Esophagus muscularis mucosa (tissue), 4 donors: ENCODE data around the gene SAMD10. TPM values are rescaled to one million over a fixed set of nuclear protein-coding genes. Genes with fewer than 3 reads are reported as not detected.
A peak's percentile ranks its signal among the peaks of the same experiment; 100 is the strongest.
"Not testable (repeated sequence)": the region's sequence is repeated elsewhere in the genome, so short reads cannot be mapped to it uniquely, and the experiment has no call there.

ENCODE experiments used
- DNase-seq: peaks from one replicate; pipeline ENCODE4 v3.0.0-alpha.2; 2017; ENCODE audit errors: extremely low spot score
- H3K27ac ChIP-seq, 4 donors: fragments of 200-600 bp; sonication (generic); replicated peaks in 1 of 4; 1 replicate in 3 of 4; 2 replicates in 1 of 4; pipeline ENCODE4 v1.5.1; 2016 to 2019; ENCODE audit warnings: mild to moderate bottlenecking in 1 of 4
- H3K27me3 ChIP-seq, 4 donors: fragments of 200-600 bp; sonication (generic); one replicate each; pipeline versions ENCODE4 v1.5.1 to v1.6.0; 2016 to 2019
- H3K36me3 ChIP-seq, 4 donors: fragments of 200-600 bp; sonication (generic); one replicate each; pipeline ENCODE4 v1.5.1; 2016 to 2019
- H3K4me1 ChIP-seq, 4 donors: fragments of 200-600 bp; sonication (generic); one replicate each; pipeline ENCODE4 v1.5.1; 2016 to 2019
- H3K4me3 ChIP-seq, 4 donors: fragments of 200-600 bp; sonication (generic); 1 replicate in 2 of 4; 2 replicates in 2 of 4; pipeline ENCODE4 v1.5.1; 2016 to 2019; ENCODE audit warnings: mild to moderate bottlenecking in 4 of 4, moderate library complexity in 1 of 4
- H3K9me3 ChIP-seq, 4 donors: fragments of 200-600 bp; sonication (generic); 1 replicate in 3 of 4; 2 replicates in 1 of 4; pipeline ENCODE4 v1.5.1; 2016 to 2019
- EP300 ChIP-seq: sonication (generic); formaldehyde crosslinking; IDR thresholded peaks from one replicate; pipeline ENCODE4 v1.6.1; 2017; ENCODE audit warnings: antibody characterized with exemption
- POLR2A ChIP-seq: fragments of 450-650 bp; IDR thresholded peaks from one replicate; pipeline ENCODE4 v1.6.1; 2017; ENCODE audit warnings: antibody characterized with exemption, moderate library complexity, mild to moderate bottlenecking, low read depth
- POLR2AphosphoS5 ChIP-seq, 2 donors: sonication (generic); formaldehyde crosslinking; IDR thresholded peaks; one replicate each; pipeline ENCODE4 v1.6.1; 2017; ENCODE audit warnings: antibody characterized with exemption in 2 of 2
- WGBS: methylation state at CpG from one replicate; pipeline ENCODE4 v1.1.5; 2018; 5-methylcytosine and 5-hydroxymethylcytosine counted together
- intact Hi-C: fragments of 100-400 bp; cut with DNase I; formaldehyde crosslinking; loops from one replicate; pipeline ENCODE4 v1.15.1; 2023
- total RNA-seq, 4 donors: library from RNA; depleted of rRNA; stranded (reverse); fragments of >200 nt; gene quantifications; one replicate each; pipeline versions ENCODE4 v1.1.0 to v1.2.1, GENCODE V29; 2016
- TF ChIP-seq, protein P1 (sequence below), 3 experiments: fragments of 200-600 bp in 2 of 3; fragments of 450-650 bp in 1 of 3; sonication (generic) in 2 of 3; IDR thresholded peaks; one replicate each; pipeline ENCODE4 v1.5.1; 2017 to 2019; ENCODE audit warnings: antibody characterized with exemption in 3 of 3, mild to moderate bottlenecking in 2 of 3, moderate library complexity in 1 of 3

SAMD10 gene
- total RNA-seq, 4 donors from 2014 or later = 2.1 to 11.7 (median 4.4) TPM

DNA sequence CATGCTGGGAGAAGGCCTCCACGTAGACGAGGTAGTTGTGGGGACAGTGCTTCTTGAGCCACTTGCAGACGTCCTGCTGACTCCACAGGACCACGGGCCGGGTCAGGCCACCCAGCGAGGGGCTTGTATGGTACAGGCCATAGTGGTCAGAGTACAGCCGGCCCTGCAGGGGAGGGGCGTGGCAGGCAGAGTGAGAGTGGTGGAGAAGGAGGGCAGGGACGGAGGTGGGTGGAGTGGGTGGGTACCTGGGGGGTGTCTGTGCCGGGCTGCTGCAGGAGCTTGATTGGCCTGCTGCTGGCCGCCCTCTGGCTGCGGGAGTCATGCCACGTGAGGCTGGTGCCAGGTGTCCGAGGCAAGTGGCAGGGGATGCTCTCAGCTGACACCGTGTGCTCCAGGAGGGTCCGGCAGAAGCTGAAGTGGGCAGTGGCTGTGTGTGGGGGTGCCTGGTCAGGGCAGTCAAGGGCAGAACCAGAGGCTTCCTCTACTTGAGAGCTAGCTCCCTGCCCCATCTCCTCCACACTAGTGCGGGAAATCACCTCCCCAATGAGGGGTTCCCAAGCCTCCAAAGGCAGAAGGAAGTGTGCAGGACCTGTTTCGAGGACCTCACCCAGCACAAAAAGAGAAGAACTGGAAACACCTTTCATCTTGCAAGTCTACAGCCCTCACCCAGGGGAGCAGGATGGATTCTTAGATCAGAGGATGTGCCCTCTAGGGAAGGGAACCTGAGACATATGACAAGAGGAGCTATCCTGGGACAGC is 2.3 kb downstream of the SAMD10 start:
- 85% methylated on average over 17 of the region's 18 CpGs for WGBS
- Histone ChIP-seq H3K27me3 (peaks cover 0 to 3% (median 0%) of the 10 kb centered on the region in 4 donors), H3K36me3 (no peaks in the 10 kb centered on the region), H3K9me3 (no peaks in the 10 kb centered on the region), H3K27ac (no peak overlapping the region), H3K4me1 (peaks cover 34 to 64% (median 51%) of the 10 kb centered on the region in 4 donors), H3K4me3 (no peak overlapping the region)
- TF ChIP-seq POLR2AphosphoS5 (IDR thresholded peaks at IDR 0.05) (no peak), POLR2A (no peak), EP300 (no peak)
- intact Hi-C loops = no loop called here
- DNase-seq = no peak

DNA sequence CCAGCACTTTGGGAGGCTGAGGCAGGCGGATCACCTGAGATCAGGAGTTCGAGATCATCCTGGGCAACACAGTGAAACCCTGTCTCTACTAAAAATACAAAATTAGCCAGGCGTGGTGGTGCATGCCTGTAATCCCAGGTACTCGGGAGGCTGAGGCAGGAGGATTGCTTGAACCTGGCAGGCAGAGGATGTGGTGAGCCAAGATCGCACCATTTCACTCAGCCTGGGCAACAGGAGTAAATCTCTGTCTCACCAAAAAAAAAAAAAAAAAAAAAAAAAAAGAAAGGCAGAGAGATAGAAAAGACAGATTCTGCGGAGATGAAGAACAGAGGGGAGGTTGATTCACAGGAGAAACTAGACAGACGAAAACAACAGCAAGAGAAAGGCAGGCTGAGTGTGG is 2.9 kb downstream of the SAMD10 start:
- H3K4me3 ChIP-seq, H3K36me3 ChIP-seq, DNase-seq, H3K9me3 ChIP-seq, intact Hi-C loops, H3K27ac ChIP-seq, H3K27me3 ChIP-seq: not testable (repeated sequence)
- 97% methylated on average over 7 of the region's 7 CpGs for whole genome bisulfite sequencing
- H3K4me1 ChIP-seq = peaks cover 31 to 64% (median 44%) of the 10 kb centered on the region in 4 donors

DNA sequence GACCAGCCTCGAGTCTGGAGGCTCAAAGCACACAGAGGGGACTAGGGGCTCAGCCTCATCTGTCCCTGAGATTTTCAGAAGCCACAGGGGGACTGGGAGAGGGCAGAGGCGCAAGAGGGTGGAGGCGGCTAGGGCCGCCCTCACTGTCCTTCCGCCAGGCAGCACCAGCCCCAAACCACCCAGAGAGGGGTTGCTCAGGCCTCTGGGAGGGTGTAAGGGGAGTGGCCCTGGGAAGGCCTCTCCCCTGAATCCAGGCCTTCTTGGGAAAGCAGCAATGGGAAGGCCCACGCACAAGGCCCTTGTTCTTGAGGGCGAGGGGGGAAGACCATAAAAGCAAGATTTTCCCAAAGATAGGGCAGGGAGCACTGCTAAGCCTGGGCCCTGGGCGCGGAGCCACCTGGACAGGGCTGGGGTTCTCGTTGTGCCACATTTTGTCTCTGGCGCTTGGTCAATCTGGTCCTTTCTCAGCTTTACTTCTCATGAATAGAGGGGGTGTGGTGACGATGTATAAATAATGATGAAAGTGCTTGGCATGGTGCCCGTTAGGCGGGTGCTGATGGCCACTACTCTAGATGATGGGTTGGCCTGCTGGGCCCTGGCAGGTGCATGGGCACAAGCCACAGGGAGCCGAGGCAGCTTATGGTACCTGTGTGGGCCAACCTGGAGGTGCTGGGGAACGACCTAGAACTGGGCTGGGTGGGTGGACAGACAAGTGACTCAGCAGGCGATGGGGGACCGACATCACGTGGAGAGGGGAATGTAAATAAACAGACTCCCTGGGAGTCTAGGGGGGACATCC is 4.8 kb downstream of the SAMD10 start:
- H3K27me3 ChIP-seq = no peaks in the 10 kb centered on the region
- no peak overlapping the region for H3K4me3 ChIP-seq
- no peaks in the 10 kb centered on the region for H3K36me3 ChIP-seq
- H3K9me3 ChIP-seq = no peaks in the 10 kb centered on the region
- H3K4me1 ChIP-seq = peaks cover 26 to 58% (median 39%) of the 10 kb centered on the region in 4 donors
- 73% methylated on average over 18 of the region's 19 CpGs for WGBS
- H3K27ac ChIP-seq = peak overlapping the region in 3 of 4 donors; percentile 34 to 74 (median 67)
- TF ChIP-seq POLR2AphosphoS5 (IDR thresholded peaks at IDR 0.05) = no peak
- TF ChIP-seq, protein P1, sequence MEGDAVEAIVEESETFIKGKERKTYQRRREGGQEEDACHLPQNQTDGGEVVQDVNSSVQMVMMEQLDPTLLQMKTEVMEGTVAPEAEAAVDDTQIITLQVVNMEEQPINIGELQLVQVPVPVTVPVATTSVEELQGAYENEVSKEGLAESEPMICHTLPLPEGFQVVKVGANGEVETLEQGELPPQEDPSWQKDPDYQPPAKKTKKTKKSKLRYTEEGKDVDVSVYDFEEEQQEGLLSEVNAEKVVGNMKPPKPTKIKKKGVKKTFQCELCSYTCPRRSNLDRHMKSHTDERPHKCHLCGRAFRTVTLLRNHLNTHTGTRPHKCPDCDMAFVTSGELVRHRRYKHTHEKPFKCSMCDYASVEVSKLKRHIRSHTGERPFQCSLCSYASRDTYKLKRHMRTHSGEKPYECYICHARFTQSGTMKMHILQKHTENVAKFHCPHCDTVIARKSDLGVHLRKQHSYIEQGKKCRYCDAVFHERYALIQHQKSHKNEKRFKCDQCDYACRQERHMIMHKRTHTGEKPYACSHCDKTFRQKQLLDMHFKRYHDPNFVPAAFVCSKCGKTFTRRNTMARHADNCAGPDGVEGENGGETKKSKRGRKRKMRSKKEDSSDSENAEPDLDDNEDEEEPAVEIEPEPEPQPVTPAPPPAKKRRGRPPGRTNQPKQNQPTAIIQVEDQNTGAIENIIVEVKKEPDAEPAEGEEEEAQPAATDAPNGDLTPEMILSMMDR (IDR thresholded peaks at IDR 0.05) = no peak
- TF ChIP-seq POLR2A = no peak
- TF ChIP-seq EP300 = no peak
- intact Hi-C loops = loop anchor here (2.0 to 5.0 kb wide), 3 partner anchors 62 to 438 kb away; partner anchors contain the start of gene PTK6
- DNase-seq = no peak

DNA sequence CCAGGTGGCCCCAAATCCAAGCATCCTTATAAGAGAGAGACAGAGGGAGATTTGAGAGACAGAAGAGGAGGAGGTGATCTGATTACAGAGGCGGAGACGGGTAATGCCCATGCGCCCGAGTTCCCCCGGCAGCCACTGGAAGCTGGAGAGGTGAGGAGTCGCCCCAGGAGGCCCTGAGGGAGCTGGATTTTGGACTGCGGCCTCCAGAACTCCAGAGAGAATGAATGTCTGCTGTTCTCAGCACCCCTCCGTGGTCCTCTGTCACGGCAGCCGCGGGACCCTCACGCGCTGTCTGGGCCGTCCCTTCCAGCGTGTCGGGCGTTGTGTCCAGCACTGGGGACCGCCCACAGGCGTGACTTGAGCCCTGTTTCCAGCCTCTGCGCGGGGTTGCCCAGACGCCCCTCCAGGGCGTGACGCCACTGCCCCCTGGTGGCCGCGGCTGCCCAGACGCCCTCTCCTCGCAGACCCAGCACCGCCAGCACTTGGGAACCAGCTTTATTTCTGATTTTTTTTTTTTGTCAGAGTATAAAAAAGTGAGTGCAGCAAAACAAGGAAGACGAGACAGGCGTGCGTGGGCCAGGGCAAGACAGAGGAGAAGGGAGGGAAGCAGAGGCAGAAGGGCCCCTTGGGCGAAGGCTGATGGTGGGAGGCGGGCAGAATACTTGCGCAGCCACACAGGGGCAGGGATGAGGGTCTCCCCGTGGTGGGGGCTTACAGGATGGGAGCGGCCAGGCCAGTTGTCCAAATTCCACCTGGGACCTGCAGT is 5.6 kb downstream of the SAMD10 start:
- Histone ChIP-seq H3K4me3 (peak overlapping the region; percentile 43 to 57 (median 46)), H3K36me3 (no peaks in the 10 kb centered on the region), H3K27ac (peak overlapping the region; percentile 34 to 74 (median 58)), H3K27me3 (no peaks in the 10 kb centered on the region), H3K4me1 (peaks cover 28 to 57% (median 37%) of the 10 kb centered on the region in 4 donors), H3K9me3 (no peaks in the 10 kb centered on the region)
- TF ChIP-seq POLR2A (no peak), EP300 (no peak), POLR2AphosphoS5 (IDR thresholded peaks at IDR 0.05) (peak in 1 of 2 donors; percentile 71)
- TF ChIP-seq, protein P1 (IDR thresholded peaks at IDR 0.05) = peak; percentile 98 to 99 (median 98)
- WGBS = 13% methylated on average over 25 of the region's 37 CpGs
- intact Hi-C loops = loop anchor here (2.0 to 5.0 kb wide), 3 partner anchors 62 to 437 kb away; partner anchors contain the start of gene PTK6
- DNase-seq = peak; percentile 96

DNA sequence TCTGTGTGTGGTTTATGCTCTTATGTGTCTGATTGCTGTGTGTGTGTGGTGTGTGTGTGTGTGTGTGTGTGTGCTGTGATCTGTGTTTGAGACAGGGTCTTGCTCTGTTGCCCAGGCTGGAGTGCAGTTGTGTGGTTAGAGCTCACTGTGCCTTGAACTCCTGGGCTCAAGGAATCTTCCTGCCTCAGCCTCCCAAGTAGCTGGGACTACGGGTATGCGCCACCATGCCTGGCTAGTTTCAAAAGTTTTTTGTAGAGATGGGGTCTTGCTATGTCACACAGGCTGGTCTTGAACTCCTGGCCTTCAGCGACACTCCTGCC is 6.3 kb downstream of the SAMD10 start:
- Histone ChIP-seq H3K4me1 (peaks cover 29 to 57% (median 37%) of the 10 kb centered on the region in 4 donors), H3K27me3 (no peaks in the 10 kb centered on the region), H3K9me3 (no peaks in the 10 kb centered on the region), H3K4me3 (no peak overlapping the region), H3K36me3 (peaks cover 0 to 1% (median under 1%) of the 10 kb centered on the region in 4 donors), H3K27ac (peak overlapping the region; percentile 34 to 74 (median 58))
- intact Hi-C loops = loop anchor here (5.0 kb wide), 2 partner anchors 61 to 186 kb away; no protein-coding TSS in a partner anchor
- TF ChIP-seq POLR2A (no peak), POLR2AphosphoS5 (IDR thresholded peaks at IDR 0.05) (no peak), EP300 (no peak)
- TF ChIP-seq, protein P1 (IDR thresholded peaks at IDR 0.05) = no peak
- 94% methylated on average over 3 of the region's 3 CpGs for WGBS
- no peak for DNase-seq
